T-helper 9 cell (primary cell): ENCODE measurements around the gene CTLA4.
"Not testable (repeated sequence)": the region's sequence is repeated elsewhere in the genome, so short reads cannot be mapped to it uniquely, and the experiment has no call there.

Experiments
- DNase-seq: peaks from one replicate; pipeline ENCODE4 v3.0.0-alpha.2; 2020

The CTLA4 gene

DNA sequence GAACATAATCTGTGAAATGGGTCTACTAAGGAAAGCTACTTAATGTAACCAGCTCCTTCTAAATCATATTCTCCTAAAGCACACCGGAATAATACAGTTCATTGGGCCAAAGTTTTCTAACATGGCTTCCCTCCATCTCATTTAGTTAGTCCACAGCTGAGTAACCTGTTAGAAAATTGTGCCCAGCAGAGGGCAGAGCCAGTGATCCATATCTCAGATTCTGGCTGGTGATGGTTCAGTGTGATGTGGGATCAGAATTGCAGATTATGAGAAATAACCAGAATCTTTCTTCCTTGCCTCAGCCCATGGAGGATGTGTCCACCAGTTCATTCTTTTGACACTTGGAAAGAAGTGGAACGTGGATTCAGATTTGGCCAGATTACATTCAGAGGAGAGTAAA is 9.4 kb upstream of the CTLA4 start:
- no peak for DNase-seq

DNA sequence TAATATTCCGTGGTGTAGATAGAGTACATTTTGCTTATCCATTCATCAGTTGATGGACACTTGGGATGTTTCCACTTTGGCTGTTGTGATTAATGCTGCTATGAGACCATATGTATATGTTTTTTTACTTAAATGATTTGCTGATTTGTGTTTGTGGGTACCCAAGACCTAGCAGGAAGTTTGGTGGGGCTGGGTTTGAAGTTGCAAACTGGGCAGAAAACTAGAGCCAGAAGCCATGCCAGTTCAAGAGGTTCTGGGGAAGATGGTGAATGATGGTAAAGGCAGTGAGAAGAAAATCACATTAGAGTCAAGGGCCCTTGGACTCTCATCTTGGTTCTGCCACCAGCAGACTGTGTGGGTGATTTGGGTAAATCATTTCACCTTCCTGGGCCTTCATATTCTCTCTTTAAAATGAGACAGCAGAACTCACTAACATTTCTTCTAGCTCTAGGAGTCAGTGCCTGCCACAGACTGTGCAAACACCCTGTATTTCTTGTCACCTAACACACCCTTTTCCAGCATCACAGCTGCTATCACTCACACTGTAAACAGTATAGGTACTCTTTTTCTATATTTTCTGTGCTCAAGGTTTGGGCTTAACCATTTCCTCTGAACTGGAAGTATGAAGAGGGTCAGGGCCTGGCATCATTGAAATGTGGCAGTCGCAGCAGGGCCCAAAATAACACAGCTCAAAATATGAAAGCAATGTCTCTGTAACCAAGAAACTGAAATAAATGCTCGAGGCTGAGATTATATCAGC is 8.4 kb upstream of the CTLA4 start:
- no peak for DNase-seq

DNA sequence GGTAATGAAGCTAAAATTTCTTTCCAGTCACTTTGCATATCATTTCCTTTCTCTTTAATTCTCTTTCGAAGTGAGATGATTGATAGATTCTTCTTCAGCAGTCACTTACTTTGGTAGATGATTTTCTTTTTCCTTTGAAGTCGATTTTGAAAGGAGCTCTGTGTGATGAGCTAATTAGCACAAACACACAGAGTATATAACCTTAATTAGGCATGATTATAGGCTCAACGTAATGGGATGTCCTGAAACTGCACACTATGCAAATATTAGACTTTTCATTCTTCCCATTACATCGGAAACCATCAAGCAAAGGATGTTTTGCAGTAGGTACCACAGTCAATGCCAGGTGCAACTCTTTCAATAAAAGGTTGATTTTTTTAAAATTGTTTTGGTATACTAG is 6.4 kb upstream of the CTLA4 start:
- no peak for DNase-seq

DNA sequence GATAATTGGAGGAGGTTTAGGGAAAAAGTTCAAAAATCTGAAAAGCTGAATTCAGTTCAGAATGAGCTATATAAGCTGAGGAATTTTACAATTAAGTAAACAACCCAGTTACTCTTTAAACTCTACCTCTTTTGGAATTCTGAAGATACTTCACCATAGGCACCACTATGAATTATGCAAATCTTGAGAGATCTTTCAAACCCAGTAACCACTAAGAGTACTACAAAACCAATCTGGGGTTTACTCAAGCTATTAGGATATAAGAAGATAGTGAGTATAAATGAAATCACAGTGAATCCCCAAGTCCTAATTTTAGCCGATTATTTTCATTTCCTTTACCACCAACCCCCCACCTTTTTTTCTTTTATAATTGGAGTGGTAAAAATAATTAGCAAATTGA is 6.0 kb upstream of the CTLA4 start:
- no peak for DNase-seq

DNA sequence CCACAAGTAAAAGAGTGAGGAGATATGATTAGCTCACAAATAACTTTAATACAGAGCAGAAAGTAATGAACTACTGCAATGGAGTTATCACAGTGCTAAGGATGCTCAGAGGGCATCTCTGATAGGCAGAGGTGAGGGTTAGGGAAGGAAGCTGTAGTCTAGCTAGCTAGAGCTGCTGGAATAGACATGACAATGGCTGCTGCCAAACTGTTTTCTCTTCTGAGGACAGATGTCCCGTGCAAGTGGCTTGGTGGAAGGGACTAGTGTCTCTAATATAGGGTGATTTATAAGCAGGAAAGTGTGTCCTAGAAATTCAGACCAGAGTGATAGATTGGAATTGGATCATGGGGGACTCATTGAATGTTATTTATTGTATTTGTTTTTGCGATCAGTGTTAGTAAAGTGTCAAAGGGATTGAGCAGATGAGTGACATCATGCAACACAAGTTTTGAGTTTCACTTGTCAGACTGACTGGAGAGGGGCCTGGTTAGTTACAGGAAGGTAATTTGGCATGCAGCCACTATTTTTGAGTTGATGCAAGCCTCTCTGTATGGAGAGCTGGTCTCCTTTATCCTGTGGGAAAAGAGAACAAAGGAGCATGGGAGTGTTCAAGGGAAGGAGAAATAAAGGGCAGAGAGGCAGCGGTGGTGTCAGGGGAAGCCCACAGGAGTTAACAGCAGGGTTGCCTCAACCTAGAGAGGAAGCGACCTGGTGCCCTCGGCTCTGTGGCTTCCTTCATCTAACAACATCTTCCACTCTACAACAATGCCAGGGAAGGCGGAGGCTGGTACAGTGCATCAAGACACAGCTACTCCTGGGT is 1.9 kb downstream of the CTLA4 start:
- DNase-seq = peak; percentile 34

DNA sequence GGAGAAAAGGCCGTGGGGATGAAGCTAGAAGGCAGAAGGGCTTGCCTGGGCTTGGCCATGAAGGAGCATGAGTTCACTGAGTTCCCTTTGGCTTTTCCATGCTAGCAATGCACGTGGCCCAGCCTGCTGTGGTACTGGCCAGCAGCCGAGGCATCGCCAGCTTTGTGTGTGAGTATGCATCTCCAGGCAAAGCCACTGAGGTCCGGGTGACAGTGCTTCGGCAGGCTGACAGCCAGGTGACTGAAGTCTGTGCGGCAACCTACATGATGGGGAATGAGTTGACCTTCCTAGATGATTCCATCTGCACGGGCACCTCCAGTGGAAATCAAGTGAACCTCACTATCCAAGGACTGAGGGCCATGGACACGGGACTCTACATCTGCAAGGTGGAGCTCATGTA is 2.9 kb downstream of the CTLA4 start:
- no peak for DNase-seq

DNA sequence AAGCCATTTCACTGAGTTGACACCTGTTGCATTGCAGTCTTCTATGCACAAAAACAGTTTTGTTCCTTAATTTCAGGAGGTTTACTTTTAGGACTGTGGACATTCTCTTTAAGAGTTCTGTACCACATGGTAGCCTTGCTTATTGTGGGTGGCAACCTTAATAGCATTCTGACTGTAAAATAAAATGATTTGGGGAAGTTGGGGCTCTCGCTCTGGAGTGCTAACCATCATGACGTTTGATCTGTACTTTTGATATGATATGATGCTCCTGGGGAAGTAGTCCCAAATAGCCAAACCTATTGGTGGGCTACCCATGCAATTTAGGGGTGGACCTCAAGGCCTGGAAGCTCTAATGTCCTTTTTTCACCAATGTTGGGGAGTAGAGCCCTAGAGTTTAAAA is 3.4 kb downstream of the CTLA4 start:
- no peak for DNase-seq

DNA sequence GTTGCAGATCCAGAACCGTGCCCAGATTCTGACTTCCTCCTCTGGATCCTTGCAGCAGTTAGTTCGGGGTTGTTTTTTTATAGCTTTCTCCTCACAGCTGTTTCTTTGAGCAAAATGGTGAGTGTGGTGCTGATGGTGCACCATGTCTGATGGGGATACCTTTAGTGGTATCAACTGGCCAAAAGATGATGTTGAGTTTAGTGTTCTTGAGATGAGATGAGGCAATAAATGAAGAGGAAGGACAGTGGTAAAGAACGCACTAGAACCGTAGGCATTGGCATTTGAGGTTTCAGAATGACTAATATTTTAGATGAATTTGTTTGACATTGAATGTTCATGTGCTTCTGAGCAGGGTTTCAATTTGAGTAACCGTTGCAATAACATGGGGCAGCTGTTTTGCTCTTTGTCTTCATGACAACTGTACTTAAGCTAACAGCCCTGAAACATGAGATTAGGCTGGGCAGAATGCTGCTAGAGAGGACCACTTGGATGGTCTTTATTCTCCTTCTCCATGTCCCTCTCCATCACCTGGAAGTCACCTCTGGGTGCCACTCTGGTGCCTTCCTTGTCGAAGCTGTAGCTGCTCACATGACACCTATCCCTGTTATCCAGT is 3.9 kb downstream of the CTLA4 start:
- no peak for DNase-seq

DNA sequence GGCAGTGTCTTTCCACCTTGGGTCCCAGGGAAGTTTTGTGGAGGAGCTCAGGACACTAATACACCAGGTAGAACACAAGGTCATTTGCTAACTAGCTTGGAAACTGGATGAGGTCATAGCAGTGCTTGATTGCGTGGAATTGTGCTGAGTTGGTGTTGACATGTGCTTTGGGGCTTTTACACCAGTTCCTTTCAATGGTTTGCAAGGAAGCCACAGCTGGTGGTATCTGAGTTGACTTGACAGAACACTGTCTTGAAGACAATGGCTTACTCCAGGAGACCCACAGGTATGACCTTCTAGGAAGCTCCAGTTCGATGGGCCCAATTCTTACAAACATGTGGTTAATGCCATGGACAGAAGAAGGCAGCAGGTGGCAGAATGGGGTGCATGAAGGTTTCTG is 5.9 kb downstream of the CTLA4 start:
- DNase-seq = no peak

DNA sequence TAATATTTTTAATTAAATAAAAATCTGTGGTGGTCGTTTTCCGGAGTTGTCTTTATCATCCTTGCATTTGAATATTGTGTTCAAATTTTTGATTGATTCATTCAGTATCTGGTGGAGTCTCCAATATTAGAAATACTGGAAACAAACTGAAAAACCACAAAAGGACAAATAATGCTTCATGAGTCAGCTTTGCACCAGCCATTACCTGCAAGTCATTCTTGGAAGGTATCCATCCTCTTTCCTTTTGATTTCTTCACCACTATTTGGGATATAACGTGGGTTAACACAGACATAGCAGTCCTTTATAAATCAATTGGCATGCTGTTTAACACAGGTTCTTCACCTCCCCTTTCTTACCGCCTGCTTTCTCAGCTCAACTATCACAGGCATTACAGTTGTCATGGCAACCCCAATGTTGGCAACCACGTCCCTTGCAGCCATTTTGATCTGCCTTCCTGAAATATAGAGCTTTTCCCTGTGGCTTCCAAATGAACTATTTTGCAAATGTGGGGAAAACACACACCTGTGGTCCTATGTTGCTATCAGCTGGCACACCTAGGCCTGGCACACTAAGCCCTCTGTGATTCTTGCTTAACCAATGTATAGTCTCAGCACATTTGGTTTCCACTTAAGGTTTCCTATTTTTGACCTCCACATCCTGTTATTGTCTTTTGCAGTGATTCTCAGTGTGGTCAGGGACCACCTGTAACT is 6.5 kb downstream of the CTLA4 start:
- no peak for DNase-seq

DNA sequence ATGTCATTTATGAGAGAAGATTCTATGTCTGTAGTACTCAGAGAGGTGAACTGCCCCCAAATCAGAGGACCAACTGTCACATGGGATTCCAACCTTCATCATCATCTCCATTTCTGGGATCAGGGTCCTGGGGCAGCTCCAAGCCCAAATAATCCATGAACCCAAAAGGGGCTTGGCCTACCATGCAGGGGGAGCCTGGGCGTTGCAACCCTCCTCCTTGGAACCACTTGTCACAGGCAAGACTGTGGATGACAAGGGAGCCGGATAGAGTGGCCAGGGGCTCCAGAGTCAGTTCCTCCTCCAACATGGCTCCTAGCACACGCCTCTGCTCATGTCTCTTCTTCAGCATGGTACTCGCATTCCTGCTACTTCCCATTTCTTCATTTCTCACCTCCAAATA is 7.9 kb downstream of the CTLA4 start:
- DNase-seq = no peak

DNA sequence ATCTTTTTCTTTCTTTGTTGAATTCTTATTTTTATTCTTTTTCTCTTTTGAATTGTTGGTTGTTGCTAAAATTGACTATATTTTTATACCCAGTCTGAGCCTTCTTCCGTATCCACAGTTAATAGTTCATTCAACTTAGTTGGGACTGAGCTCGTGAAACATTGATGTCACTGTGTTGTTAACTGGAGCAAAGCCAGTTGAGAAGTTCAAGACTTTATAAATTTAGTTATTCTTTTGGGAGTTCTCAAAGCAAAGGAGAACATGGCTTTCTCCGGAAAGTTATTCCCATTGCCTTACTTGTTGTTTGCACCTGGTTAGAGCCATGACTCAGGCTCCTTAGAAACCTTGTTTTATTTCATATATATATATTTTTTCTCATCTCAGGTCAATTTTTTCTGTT is 8.8 kb downstream of the CTLA4 start:
- no peak for DNase-seq

DNA sequence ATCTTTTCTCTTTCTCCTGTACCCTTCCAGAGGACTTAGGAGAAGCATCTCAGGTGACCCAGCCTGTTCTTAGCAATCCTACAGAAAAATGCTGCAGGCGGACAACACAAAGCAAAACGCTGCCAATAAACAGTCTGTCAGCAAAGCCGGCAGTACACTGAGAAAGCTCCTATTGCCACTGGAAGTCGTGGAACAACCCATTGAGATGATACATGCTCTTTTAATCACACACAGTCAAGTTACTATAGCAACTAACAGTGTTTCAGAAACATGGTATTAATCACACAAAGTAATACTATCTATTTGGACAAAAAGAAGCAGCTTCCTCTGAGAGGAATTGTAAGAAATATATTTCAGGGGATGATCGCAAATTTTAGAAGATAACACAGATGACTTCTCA is 10.5 kb downstream of the CTLA4 start:
- no peak for DNase-seq

DNA sequence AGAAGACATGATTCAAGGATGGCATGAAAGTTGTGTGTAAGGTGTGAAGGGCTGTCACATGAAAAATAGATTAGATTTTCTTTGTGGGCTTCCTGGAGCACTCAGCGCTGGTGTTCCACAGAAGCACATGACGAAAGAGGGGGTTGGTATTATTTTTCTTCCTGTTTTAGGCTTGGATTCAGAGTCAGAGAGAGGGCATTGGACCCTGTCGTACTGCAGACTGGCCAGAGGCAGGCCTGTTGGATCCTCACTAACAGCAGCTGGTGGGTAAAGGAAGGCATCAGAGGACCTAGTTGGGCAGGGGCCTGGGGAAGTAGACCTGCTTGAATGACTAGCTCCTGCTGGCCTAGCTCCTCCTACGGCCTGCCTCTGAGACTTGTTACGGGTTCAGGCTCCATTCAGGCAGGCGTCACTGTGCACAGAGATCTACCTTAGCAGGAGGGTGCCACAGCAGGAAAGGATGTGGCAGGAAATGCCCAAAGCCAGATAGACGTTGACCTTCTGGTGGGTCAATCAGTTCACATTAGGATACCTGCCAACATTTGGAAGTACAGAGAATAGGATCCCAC is 13.1 kb downstream of the CTLA4 start:
- DNase-seq = no peak

DNA sequence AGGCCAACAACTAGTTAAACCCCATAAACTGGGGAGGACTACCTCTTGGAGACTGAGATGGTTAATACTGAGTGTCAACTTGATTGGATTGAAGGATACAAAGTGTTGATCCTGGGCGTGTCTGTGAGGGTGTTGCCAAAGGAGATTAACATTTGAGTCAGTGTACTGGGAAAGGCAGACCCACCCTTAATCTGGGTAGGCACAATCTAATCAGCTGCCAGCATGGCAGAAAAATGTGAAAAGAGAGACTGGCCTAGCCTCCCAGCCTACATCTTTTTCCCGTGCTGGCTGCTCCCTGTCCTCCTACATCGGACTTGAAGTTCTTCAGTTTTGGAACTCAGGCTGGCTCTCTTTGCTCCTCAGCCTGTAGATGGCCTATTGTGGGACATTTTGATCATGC is 13.6 kb downstream of the CTLA4 start:
- not testable (repeated sequence) for DNase-seq

DNA sequence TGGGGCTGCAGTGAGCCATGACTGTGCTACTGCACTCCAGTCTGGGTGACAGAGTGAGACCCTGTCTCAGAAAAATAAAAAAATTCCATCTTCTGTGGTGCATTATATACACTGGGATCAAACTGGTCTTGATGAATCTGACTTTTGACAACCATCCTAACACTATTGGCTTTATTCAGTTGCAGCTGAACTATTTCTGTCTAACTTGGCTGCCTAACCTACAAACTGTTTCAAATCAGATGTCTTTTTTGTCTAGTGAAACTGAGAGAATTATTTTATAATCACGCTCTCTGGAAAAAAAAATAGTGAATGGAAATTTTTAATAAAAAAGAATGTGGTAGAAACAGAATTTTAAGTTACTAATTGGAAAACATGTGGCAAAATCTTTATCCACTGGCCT is 15.0 kb downstream of the CTLA4 start:
- no peak for DNase-seq

DNA sequence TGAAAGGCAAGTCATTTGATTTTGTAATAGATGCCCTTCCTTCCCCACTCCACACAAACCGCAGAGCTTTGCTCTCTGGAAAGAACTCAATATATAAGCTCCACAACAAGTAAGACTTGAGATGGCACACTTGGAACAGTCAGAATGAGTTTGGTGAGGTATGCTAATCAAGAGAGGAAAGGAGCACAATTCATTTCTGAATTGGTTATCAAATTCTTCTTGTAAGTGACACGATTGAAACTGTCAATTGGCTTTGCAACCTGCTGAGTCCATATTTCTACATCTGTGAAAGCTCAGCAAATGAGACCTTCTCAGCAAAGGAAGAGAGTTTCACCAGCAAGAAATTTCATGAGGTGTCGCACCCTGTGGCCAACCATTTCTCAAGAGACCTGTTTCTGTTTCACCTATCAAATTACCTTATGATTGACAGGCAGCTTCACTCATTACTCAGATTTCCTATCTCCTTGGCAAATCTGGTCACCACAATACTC is 19.1 kb downstream of the CTLA4 start:
- DNase-seq = no peak

DNA sequence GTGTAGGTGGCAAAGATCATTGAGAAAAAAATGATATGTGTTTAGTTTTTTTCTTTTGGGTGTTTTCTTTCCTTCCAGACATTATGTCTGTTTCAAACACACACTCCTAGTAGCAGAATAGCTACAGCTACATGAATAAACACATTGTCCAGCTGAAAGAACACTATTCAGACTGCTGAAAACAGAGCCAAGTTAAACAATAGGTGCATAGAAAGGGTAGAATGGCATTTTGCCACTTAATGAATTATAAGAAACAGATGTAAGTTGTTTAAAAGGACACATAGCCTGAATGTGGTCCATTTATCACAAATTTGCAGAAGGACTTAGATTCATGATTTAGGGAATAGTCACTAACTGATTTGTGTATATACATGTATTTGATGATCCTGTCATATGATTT is 20.1 kb downstream of the CTLA4 start:
- DNase-seq = no peak

DNA sequence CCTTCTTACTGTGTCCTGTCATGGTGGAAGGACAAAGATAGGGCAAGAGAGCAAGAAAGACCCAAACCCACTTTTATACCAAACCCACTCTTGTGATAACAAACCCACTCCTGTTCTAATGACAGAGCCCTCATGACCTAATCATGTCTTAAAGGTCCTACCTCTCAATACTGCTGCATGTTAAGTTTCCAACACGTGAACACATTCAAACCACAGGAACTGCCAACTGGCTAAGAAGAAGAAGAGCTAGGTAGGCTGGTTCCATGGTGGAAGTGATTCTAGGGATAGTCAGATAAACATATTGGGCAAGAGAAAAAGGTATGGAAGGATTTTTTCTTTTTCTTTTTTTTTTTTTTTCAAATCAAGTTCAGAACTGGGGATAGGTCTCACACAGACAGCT is 22.0 kb downstream of the CTLA4 start:
- DNase-seq = no peak

DNA sequence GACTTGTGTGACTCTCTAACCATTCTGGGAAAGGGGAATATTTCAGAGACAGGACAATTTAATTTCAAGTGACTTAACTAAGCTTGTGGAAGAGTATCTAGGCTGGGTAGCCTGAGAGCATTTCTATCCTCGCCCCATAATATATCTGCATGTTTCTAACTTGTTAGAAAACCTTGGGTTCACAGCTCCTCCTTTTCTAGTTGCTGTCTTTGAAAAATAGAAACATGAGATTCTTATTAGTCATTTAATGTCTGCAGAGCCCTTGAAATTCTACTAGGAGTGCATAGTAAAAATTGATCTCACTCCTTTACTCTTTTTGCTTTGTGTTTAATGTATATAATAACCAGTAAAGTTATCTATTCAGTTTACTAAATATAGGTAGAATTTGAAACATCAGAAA is 22.4 kb downstream of the CTLA4 start:
- no peak for DNase-seq

DNA sequence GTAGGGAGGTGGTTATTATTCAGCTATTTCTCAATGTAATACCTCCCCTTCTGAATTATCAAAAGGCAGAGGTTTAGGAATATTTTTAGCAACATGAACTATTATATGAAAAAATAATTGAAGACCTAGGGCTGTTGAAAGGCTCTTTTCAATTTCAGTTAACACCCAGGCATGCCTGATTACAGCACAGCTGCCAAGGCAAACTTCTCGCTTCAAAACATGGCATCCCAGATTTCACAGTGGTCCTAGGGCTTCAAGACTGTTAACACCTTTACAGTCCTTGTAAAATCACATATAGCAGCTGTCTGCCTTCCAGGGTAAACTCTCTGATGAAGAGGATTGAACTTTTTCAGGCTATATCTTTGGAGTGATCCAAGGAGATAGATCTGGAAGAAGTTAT is 23.2 kb downstream of the CTLA4 start:
- DNase-seq = no peak

DNA sequence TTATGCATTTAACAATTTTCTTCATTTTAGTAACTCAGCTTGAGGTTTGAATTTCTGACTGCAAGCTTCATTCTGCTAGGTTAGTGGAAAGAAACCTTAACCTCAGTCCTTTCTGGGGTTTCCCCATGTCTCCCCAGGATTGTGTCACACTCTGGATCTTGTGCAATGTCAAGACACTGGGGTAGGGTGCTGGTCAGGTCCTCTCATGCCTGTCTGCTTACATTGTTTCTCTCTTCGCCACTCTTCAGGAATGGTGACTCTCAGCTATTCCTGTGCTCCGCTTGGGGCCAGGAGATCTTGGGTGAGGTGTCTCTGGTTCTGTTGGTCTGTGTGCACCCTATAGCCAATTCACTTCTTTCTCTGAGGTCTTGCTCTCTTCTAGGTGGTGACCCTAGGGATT is 23.9 kb downstream of the CTLA4 start:
- no peak for DNase-seq

DNA sequence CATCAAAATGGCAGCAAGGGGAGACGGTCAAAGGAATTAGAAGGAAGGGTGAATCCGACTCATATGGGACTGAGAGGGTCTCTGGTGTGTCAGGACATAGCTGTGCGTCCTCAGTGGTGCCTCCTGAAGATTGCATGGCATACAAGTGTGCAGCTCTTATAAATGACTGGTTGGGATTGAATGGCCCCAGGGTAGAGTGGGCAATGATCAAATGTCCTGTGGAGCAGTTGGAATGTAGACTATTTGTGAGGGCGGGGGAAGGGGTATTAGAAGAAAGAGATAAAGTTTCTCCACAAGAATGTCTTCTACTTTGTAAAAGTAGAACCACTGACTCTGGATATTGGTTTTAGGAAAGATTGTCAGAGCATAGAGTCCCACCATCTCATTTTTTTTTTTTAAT is 24.6 kb downstream of the CTLA4 start:
- no peak for DNase-seq
